ENCODE measurements around the gene FAM20B.
A peak's percentile ranks its signal among the peaks of the same experiment; 100 is the strongest.

Gene FAM20B

GRCh38 chr1:179048339-179049124 is 22.8 kb downstream of the FAM20B start:
- DNase-seq (ENCODE audit: low spot score) = no peak

- DNase-seq (ENCODE audit: low spot score) = no peak
These were observed 27.1 kb downstream of the FAM20B start for GRCh38 chr1:179052776-179053175.

- DNase-seq (ENCODE audit: low spot score) = no peak
These were observed 27.8 kb downstream of the FAM20B start for GRCh38 chr1:179053486-179053885.

GRCh38 chr1:179055937-179056336 is 30.2 kb downstream of the FAM20B start:
- DNase-seq (ENCODE audit: low spot score) = no peak

GRCh38 chr1:179058487-179059483 is 33.1 kb downstream of the FAM20B start:
- no peak for DNase-seq (ENCODE audit: low spot score)

GRCh38 chr1:179061360-179062282 is 35.9 kb downstream of the FAM20B start:
- no peak for DNase-seq (ENCODE audit: low spot score)

- DNase-seq (ENCODE audit: low spot score) = no peak
These were observed 40.8 kb downstream of the FAM20B start for GRCh38 chr1:179066471-179066870.

- no peak for DNase-seq (ENCODE audit: low spot score)
These were observed 51.7 kb downstream of the FAM20B start for GRCh38 chr1:179077396-179077795.

GRCh38 chr1:179079113-179079761 is 53.5 kb downstream of the FAM20B start:
- no peak for DNase-seq (ENCODE audit: low spot score)

GRCh38 chr1:179080866-179081686 is 55.4 kb downstream of the FAM20B start:
- no peak for DNase-seq (ENCODE audit: low spot score)

GRCh38 chr1:179081687-179082332 is 56.1 kb downstream of the FAM20B start, which contains the start of gene TOR3A:
Gene TOR3A, plus strand, starts transcription at chr1:179082070. Its CDS starts 59 bp downstream, at chr1:179082129.
- DNase-seq (ENCODE audit: low spot score) = peak; percentile 95

- DNase-seq (ENCODE audit: low spot score) = no peak
These were observed 56.8 kb downstream of the FAM20B start for GRCh38 chr1:179082333-179082998.

- DNase-seq (ENCODE audit: low spot score) = no peak
These were observed 57.3 kb downstream of the FAM20B start for GRCh38 chr1:179082999-179083335.

GRCh38 chr1:179083533-179083932 is 57.8 kb downstream of the FAM20B start:
- DNase-seq (ENCODE audit: low spot score) = no peak

- no peak for DNase-seq (ENCODE audit: low spot score)
These were observed 62.0 kb downstream of the FAM20B start for GRCh38 chr1:179087665-179088064.

GRCh38 chr1:179089827-179090482 is 64.3 kb downstream of the FAM20B start:
- DNase-seq (ENCODE audit: low spot score) = no peak

- no peak for DNase-seq (ENCODE audit: low spot score)
These were observed 64.8 kb downstream of the FAM20B start for GRCh38 chr1:179090522-179090921.

- DNase-seq (ENCODE audit: low spot score) = no peak
These were observed 65.2 kb downstream of the FAM20B start for GRCh38 chr1:179090923-179091322.

GRCh38 chr1:179091691-179092165 is 66.0 kb downstream of the FAM20B start:
- no peak for DNase-seq (ENCODE audit: low spot score)
